GM21528 (cell line): ENCODE results near the gene FSTL4.

Experiments used
- ATAC-seq: cut with Tn5 transposase; IDR thresholded peaks from one replicate; pipeline ENCODE4 v1.9.1; 2021; ENCODE audit warnings: mild to moderate bottlenecking, moderate library complexity; ENCODE audit not compliant: unreplicated experiment, low FRiP score

FSTL4 gene

DNA sequence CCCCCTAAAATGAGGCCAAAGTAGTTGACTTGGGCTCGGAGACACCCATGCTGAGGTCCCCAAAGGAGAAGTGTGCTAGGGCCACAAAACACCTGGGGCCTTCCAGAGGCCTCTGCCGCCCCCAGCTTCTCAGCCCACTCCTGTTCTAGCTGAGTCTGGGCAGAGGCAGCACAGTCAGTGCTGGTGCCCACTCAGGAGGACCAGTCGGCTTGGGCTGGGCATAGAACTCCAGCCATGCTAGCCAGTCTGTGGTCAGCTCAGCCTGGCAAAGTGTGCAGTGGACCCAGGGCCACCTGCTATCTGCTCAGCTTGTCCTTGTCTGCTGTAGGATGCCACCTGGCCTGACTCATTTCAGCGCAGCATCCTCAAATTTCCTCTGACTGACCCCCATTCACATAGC is 254.6 kb downstream of the FSTL4 start:
- no peak for ATAC-seq

DNA sequence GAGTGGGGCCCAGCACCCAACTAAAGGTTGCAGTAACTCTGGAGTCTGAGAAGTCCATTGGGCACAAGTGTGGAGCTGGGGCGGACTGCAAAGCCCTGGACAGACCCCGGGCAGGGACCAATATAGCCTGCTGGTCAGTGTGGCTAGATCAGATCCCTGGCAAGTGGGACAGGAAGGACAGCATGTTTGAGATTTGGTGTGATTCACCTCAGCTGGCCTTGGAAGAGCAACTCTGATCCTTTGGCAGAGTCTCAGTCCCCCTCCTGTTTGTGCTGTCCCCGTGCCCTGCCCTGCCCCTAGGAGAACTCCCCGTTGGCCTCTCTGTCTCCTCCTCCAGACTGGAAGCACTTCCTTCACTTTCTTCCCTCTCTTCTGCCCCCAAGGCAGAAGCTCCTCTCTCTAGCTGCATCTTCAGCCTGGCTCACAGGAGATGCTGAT is 255.3 kb downstream of the FSTL4 start:
- no peak for ATAC-seq

DNA sequence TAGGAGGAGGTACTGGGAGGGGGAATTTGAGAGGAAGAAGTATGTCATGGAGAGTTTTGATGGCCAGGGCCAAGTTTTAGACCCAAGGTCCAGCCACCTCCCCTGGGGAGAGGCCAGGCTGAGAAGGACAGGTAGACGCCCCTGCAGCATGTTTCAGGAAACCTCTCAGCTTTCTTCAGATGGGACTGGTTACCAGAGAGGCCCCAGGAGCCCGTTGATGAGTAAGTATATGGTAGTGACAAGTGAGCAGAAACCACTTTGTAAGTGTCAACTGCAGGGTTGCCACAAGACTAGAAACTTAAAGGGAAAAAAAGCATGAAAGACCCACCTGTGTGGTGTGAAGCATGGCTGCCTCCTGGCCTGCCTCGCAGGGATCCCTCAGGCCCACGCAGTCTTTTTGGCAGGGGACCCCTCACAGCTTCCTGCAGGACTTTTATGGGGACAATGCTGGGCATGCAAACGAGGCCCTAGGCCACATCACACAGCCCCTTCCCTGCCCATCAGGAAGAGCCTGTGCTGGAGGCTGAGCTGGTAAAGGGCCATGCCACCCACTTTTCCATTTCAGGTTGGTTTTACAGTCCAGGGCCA is 255.9 kb downstream of the FSTL4 start:
- ATAC-seq, result no peak

DNA sequence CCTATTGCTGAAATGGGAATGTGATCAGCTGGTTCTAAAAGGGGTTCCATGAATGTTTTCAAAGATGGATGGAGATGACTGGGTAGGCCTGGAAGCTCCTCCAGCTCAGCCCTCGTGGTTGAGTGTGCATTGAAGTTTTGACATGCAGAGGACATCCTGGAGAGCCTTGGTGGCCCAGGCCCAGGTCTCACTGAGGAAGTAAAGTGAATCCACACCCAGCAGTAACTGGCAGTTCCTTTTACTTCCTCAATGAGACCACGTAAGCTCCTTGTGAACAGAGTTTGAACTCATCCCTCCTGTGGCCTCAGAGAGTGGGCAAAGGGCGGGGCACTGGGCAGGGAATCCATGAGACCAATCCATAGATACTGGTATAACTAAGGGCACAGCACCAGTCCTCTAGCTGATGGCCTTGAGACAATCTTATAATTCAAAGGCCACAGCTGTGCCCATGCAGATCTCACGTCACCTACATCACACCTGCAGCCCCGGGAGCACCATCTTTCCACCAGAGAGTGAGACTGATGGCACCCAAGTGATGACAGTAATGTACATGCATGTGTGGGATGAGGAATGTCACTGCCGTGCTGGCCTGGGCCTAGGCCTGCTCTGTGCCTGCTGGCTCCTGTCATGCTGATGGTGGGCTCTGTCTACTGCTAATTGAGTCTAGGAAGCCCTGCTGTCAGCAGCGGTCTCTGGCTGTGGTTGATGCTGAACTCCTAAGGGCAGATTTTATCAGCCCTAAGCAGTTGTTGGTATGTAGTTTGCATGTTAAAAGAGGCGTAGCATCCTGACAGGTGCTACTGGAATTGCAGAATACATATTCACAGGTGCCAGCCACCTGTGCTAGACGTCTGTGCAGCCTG is 257.8 kb downstream of the FSTL4 start:
- no peak for ATAC-seq

DNA sequence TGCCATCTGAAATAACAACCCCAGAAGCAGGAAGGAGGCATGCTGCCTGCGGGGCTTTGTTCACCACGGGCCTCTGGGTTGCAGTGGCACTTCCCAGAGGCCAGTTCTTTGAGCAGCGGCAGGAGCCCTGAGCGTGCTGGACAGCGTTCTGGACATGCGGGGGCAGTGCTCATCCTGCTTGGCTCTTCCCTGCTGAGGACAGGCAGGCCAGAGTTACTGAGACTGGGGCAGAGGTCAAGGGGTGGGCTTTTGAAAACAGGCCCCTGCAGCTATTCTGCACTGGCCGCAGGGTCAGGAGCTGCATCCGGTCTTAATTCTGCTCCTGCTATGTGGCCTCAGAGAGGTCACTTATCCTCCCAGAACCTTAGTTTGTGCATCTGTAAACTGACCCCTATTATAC is 258.6 kb downstream of the FSTL4 start:
- no peak for ATAC-seq

DNA sequence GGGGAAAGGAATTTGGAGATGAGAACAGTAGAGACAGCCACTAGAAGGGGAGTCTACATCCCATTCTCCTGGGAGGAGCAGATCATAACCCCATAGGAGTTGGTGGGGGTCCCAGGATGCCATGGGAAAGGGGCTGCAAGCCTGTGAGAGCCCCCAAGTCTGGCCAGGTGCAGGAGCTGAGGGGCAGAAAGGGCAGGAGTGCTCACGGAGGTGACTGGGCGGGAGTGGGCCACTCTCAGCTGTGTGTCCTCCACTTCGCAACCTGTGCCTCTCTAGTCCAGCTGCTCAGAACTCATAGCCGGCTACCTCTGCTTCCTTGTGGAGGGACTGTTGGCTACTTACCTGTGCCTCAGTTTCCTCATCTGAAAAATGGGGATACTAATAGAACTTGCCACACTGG is 263.9 kb downstream of the FSTL4 start:
- ATAC-seq, result no peak

DNA sequence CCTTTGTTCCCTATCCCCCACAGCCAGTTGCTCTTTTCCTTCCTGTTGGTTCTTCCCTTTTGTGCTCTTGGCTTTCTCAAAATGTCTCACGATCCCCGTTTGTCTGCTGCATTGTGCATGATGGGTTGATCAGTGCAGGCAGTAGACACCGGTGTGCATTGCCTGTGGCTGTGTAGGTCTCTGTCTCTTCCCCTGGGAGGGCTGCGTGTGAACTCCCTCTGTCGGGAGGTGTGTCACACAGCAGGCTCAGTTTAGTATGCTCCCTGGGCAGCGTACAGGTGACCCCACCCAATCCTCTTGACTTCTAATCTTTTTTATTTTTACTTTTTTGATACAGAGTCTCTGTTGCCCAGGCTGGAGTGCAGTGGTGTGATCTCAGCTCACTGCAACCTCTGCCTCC is 265.3 kb downstream of the FSTL4 start:
- no peak for ATAC-seq

DNA sequence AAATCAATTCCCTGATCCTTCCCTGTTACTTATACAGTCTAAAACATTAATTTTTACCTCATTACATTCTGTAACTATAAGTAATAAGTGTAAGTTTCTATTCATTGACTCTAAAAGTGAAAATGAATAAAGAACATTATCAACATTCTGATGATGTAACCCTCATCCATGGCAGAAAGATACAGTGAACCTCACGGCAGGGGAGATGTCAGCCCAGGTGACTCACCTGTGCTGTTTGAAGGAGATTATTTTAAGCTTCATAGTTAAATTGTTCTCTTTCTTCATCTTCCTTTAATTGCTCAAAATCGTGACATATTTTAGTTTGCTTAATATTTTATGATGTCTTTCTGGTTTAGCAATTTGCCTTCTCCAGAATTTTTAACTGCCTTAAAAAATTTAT is 268.1 kb downstream of the FSTL4 start:
- no peak for ATAC-seq

DNA sequence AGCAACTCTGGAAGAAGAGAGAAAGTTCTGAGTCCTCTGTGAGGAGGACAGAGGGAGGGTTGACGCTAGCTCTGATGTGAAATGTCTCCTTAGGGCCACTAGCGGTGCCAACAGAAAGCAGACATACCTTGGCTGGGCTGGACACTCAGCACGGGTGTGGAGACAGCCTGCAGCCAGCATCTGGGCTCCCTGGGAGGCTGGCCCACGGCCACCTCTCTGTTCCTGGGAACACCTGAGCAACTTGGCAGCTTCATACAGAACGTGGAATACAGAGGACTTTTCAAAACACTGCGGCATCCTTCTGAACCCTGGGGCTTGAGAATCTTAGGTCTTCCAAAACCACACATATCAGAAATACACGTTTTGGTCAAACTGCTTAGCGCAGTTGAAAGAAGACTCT is 269.1 kb downstream of the FSTL4 start:
- ATAC-seq, result no peak

DNA sequence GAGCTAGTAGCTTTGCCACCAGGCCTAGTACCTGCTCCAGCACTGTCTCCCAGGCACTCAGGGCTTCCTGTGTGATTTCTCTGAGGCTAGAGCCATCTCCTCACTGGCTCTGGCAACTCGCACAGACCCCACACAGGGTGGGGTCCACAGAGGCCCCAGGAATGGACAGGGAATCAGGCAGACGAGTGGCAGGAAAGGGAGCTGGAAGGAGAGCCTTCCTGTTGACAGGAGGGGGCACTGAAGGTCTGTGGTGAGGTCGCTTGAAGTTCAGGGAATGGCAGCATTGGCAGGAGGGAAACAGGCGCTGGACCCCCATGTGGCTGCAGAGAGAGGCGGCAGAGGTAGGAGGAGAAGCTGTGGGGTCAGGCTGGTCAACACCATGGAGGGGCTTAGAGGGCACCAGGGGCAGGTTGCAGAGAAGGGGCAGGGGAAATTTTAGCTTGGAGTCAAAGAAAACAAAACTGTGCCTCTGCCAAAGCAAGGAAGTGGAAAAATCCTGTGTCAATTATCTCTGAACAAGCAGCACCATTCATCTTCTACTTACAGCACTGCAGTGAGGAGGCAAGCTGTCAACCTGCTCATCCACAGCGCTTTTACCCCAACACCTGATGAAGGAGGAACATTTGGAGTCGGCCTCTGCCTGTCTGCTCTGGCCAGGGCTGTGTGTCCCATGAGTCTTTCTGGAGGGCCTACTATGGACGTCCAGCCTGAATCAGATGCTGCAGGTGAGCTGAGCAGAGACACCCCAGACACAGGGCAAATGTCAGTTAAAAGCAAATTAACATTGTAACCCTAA is 270.2 kb downstream of the FSTL4 start:
- ATAC-seq, result no peak

DNA sequence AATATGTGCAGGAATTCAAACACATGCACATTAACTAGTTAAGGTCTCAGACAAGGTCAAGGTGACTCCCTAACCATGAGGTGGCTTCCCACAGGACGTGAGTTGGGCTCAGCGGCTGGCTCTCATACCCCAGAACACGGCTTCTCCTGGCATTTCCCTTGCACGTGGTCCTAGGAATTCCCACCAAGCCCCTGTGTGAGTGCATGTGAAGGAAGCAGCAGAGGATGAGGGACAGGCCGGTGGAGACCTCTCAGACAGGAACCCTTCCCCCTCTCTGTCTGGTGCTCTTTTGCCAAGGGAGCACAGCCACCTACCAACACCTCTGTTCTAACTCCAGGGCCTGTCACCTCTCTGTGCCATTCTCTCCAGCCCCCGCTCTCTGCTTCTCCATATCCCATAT is 271.0 kb downstream of the FSTL4 start:
- no peak for ATAC-seq

DNA sequence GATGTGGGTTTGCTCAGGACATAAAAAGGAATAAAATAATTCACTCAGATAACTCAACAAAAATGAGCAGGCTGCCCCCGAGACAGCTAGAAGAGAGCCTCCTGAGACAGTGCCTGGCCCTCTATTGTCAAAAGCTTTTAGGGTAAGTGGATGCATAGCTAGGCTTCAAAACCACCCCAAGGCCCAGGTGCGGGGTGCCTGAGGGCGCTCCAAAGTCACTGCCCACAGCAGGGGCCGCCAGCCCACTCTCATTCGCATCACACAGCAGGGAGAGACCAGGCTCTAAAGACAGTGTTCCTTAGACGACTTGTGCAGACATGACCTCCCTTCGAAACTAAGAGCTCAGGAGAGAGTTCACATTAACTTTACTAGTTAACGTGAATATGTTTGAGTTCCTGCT is 271.5 kb downstream of the FSTL4 start:
- ATAC-seq, result no peak

DNA sequence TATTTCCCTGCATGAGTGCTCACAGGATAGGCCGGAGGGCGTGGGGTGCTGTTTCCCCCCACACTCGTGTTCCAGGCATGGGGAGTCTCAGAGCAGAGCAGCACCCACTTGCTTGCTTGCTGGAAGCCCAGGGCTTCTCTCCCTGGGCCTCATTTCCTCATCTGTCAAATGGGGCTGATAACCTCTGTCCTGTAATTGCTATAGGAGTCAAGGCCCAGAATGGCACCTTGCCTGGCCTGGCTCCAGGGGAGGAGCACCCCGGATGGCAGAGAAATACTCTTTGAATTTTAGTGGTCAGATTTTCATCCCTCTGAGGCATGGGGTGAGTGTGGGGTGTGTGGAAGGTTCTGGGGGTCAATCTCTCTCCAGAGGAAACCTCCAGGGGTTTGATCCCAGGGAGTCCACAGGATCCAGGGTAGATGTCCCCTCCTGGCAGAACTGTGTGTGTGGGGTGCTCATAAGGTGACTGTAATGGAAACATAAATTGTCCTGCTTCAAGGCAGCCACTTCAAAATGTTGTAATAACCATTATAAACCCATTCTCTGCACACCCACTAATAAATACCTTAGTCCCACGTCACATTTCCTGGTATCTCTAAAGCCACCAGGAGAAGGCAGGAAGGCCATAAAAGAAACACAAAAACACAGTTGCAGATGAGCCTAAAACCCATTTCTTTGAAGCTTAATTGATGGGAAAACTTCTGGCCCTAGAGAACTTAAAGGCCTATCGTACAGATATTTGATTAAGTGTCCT is 272.2 kb downstream of the FSTL4 start:
- no peak for ATAC-seq

DNA sequence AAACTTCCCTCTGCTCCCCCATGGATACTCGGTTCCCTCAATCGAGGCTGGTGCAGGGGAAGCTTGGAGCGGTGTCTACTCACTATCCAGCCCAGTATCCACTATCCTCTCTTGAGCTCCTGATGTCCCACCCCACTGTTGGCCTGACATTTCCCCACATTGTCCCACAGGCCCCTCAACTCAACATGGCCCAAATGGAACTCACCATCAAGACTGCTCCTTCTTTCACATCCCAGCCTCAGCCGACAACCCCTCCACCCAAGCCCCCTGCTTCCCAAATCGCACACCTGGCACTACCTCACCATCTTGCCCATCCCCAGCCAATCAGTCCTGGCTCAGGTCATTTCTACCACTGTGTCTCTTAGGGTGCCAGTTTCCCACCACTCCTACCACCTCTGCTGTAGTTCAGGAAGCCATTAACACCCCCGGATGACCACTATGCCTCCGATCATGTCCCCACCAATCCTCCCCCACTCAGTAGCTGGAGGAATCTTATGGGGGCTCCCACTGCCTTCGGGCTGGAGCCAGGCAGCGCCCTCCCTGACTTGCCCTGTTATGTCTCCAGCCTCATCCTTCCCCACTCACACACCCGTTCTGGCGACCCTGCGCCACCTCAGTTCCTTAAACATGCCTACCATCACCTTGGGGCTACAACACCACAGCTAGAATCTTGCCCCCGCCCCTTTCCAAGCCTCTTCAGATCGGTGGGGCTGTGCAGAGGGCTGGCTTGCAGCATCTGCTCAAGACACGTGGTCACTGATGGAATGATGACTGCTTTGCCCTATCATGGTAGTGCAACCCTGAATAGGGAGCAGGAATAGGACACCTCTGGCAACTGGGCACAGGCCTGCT is 273.6 kb downstream of the FSTL4 start:
- no peak for ATAC-seq

DNA sequence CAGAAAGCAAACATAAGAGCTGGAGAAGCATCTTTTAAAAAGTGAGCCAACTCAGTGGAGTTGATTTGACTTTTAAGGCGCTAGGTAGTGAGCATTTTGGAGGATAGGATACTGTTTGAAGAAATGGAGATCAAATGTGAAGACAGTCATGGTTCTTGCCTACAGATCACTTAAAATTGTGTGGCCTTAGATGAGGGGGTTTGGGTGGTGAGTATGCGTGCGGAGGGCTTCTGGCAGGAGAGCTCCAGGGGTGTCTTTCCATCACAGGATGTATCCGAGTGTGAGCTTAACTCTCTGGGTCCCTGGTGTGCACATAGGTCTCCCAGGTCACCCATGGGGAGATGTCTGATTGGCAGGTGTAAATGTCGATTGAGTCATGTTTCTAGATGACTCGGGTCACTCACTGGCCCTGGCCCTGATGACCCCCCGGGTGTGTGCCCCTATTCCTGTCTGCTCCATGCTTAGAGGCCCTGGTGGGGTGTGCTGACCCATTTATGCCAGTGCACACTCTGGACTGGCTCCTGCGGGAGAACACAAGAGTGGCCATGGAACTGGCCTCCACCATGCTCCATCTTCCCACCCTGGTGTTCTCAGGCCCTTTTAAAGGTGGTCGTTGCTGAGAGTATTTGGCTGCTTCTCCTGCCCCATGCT is 274.4 kb downstream of the FSTL4 start:
- ATAC-seq, result no peak

DNA sequence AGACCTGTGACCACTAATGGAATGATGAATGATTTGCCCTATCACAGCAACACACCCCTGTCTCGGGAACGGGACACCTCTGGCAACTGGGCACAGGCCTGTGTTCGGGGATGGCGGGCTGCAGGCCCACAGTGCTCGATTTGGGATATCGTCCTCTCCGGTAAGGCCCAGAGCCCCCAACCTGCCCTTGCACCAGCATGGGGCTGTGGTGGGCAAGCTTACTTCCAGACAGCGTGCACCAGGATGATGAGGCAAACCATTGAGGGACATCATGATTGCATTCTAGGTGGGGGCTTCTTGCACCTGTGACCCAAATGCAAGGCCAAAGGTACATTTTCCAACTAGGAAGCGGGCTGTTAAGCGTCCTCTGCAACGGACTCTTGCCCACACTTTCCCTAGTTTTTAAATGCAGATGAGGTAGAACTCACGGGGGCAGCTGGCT is 275.4 kb downstream of the FSTL4 start:
- ATAC-seq, result no peak

DNA sequence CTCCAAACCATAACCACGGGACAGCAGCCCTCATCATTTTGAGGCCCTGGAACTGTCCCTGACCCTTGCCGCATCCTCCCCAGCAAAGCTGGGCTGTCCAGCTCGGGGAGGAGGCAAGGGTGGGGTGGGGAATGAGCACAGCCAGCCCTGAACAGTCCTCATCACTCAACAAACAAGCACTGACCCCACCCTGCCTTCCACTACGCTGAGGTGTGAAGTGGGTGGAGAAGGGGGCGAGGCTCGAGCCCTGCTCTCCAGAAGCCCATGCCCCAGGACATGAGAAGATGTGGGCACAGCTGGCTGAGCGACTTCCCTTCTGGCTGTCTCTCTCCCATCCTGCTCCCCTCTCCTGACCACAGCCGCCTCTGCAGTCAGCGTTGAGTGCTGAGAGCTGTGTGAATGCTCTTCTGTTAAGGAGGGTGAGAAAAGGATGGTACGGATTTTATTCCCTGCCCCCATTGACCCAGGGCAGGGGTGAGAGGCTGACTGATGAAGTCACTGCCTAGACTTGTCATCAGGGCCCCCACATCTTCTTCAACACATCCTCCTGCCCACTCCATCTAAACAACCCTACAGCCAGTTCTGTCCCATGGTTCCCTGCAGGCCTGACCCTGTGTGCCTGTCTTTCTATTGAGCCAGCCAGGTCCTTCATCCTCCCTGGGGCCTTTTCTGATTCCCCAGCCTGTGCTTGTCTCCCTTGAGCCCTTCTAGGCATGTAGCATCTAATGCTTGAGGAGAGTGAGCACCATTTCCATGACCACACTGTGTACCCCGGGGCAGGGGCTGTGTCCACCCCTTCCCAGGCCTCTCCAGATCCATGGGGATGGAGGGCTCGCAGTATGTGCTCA is 276.0 kb downstream of the FSTL4 start:
- no peak for ATAC-seq
